HepG2 (cell line): ENCODE results near the gene TMEM214. TPM values are rescaled to one million over a fixed set of nuclear protein-coding genes. Genes with fewer than 3 reads are reported as not detected.
A peak's percentile ranks its signal among the peaks of the same experiment; 100 is the strongest.

Source experiments
- ATF6 ChIP-seq: sonication (generic); formaldehyde crosslinking; conservative IDR thresholded peaks from 2 replicates; pipeline ENCODE4 v1.4.0; 2020; ENCODE audit warnings: missing genetic modification reagents
- DR1 ChIP-seq: sonication (generic); formaldehyde crosslinking; IDR thresholded peaks from 2 replicates; pipeline ENCODE4 v1.8.0; 2021; ENCODE audit warnings: mild to moderate bottlenecking, missing genetic modification reagents, inconsistent platforms
- EED ChIP-seq: sonication (generic); formaldehyde crosslinking; IDR thresholded peaks from 2 replicates; pipeline ENCODE4 v1.5.0; 2020; ENCODE audit warnings: mild to moderate bottlenecking, missing genetic modification reagents
- KLF12 ChIP-seq: sonication (generic); formaldehyde crosslinking; IDR thresholded peaks from 2 replicates; pipeline ENCODE4 v1.4.0; 2020; ENCODE audit warnings: missing genetic modification reagents, borderline replicate concordance
- MTF2 ChIP-seq: sonication (generic); formaldehyde crosslinking; IDR thresholded peaks from 2 replicates; pipeline ENCODE4 v1.5.0; 2020; ENCODE audit warnings: missing genetic modification reagents, borderline replicate concordance
- PHB2 ChIP-seq: fragments of 450-650 bp; IDR thresholded peaks from 2 replicates; pipeline ENCODE4 v1.6.1; 2018; ENCODE audit not compliant: partially characterized antibody
- RBM39 ChIP-seq: fragments of 200-400 bp; formaldehyde crosslinking; IDR thresholded peaks from one replicate; pipeline ENCODE4 v1.6.1; 2018; ENCODE audit warnings: antibody characterized with exemption, mild to moderate bottlenecking, low read depth, low read length; ENCODE audit not compliant: poor library complexity, severe bottlenecking
- REL ChIP-seq: sonication (generic); formaldehyde crosslinking; conservative IDR thresholded peaks from 2 replicates; pipeline ENCODE4 v1.8.0; 2022; ENCODE audit warnings: mild to moderate bottlenecking, missing genetic modification reagents, moderate library complexity
- SCMH1 ChIP-seq: sonication (generic); formaldehyde crosslinking; IDR thresholded peaks from 2 replicates; pipeline ENCODE4 v1.9.0; 2021; ENCODE audit warnings: missing genetic modification reagents, mild to moderate bottlenecking, borderline replicate concordance
- YY1 ChIP-seq: IDR thresholded peaks from 2 replicates; pipeline ENCODE4 v1.6.1; 2011; ENCODE audit warnings: low read length, low read depth, moderate library complexity, mild to moderate bottlenecking; ENCODE audit not compliant: insufficient read depth, insufficient replicate concordance
- ZFY ChIP-seq: sonication (generic); formaldehyde crosslinking; IDR thresholded peaks from 2 replicates; pipeline ENCODE4 v1.4.0; 2020; ENCODE audit warnings: missing genetic modification reagents
- ZNF326 ChIP-seq: sonication (generic); formaldehyde crosslinking; IDR thresholded peaks from 2 replicates; pipeline ENCODE4 v1.4.0; 2020; ENCODE audit warnings: missing genetic modification reagents, borderline replicate concordance
- ZNF597 ChIP-seq: sonication (generic); formaldehyde crosslinking; IDR thresholded peaks from 2 replicates; pipeline ENCODE4 v1.5.0; 2020; ENCODE audit warnings: missing genetic modification reagents
- ZNF709 ChIP-seq: sonication (generic); formaldehyde crosslinking; IDR thresholded peaks from 2 replicates; pipeline ENCODE4 v1.5.0; 2020; ENCODE audit warnings: mild to moderate bottlenecking, missing genetic modification reagents
- ZNF761 ChIP-seq: sonication (generic); formaldehyde crosslinking; conservative IDR thresholded peaks from 2 replicates; pipeline ENCODE4 v1.4.0; 2020; ENCODE audit warnings: mild to moderate bottlenecking, missing genetic modification reagents
- polyA plus RNA-seq, 8 experiments: library from polyadenylated mRNA; depleted of rRNA in 3 of 8; stranded (reverse) in 7 of 8; unstranded in 1 of 8; fragments of >200 nt; fragmentation: Illumina TruSeq in 4 of 8; extraction: Trizol in 4 of 8; gene quantifications; 2 replicates each; pipeline versions ENCODE4 v1.2.1 to v1.2.3, GENCODE V29; 2011 to 2016; ENCODE audit warnings: low read depth in 4 of 8, missing spikeins in 1 of 8, mixed read lengths in 1 of 8; ENCODE audit not compliant: insufficient read depth in 1 of 8
- total RNA-seq, 5 experiments: library from RNA; depleted of rRNA; stranded (reverse); fragments of >200 nt; fragmentation: Illumina TruSeq; extraction: Trizol; gene quantifications; 2 replicates each; pipeline ENCODE4 v1.2.3, GENCODE V29; 2016; ENCODE audit warnings: low read depth in 1 of 5
- TF ChIP-seq, protein P1 (sequence below): sonication (generic); formaldehyde crosslinking; IDR thresholded peaks from 2 replicates; pipeline ENCODE4 v1.4.0; 2020; ENCODE audit warnings: missing genetic modification reagents, borderline replicate concordance
- TF ChIP-seq, protein P2 (sequence below): IDR thresholded peaks from 2 replicates; pipeline ENCODE4 v1.6.1; 2016; ENCODE audit warnings: low read depth, control low read depth

Gene TMEM214
- total and polyA plus RNA-seq, 2 of the 13 experiments (the other 11 are each of a cell fraction or from before 2014, with no cell fraction given) = 58.3 to 132 TPM

DNA sequence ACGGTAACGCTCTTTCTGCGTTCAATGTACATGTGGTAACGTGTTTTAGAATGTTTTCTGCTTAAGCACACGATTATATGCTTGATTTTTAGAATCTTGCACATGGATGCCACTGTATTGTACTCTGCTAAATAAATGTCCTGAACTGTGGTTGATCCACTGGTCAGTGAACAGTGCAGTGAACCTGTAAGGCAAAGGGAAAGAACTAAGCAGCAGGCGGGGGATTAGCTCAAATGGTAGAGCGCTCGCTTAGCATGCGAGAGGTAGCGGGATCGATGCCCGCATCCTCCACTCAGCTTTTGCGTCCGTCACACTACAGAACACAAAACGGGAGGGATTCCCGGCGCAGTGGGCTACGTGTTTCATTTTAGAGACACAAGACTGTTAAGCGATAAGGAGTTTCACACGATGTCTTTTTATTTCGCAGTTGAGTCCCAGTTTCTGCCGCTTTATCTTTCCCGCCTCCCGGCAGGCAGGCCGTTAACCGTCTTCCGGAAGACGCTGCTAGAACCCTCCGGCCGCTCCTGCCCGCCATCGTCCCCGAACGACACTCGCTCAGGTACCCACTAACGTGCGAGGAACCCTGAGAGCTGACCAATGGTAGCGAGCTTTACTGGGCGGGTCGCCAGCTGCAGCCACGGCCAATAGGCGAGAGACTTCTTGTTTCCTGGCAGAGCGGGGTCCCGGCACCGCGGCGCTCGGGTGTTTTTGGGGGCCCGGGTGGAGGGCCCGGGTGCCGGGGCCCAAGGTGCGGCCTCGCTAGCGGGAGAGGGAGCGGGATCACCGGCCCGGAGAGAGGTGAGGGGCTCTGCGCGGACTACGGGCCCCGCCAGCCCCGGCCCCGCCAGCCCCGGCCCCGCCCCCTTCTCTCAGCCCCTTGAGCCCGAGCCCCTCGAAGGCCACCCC lies 18.5 kb downstream of the TMEM214 start, which contains the start of gene AGBL5 (continued):
- TF ChIP-seq ATF6 (peak; percentile 74; the same call in 1 of the 2 replicates), RBM39 (no peak), REL (CRISPR knock-in tag) (peak; percentile 96), KLF12 (CRISPR knock-in tag) (peak; percentile 58), SCMH1 (CRISPR knock-in tag) (no peak), MTF2 (CRISPR knock-in tag) (no peak; the same call in none of the 2 replicates), ZNF761 (no peak; the same call in 1 of the 2 replicates), ZNF597 (CRISPR knock-in tag) (peak; percentile 100; the same call in 1 of the 2 replicates), EED (peak; percentile 68; the same call in 1 of the 2 replicates), ZNF326 (CRISPR knock-in tag) (no peak), YY1 (peak; percentile 89), PHB2 (no peak), DR1 (no peak), ZFY (peak; percentile 73), ZNF709 (peak; percentile 95)
- TF ChIP-seq, protein P1, sequence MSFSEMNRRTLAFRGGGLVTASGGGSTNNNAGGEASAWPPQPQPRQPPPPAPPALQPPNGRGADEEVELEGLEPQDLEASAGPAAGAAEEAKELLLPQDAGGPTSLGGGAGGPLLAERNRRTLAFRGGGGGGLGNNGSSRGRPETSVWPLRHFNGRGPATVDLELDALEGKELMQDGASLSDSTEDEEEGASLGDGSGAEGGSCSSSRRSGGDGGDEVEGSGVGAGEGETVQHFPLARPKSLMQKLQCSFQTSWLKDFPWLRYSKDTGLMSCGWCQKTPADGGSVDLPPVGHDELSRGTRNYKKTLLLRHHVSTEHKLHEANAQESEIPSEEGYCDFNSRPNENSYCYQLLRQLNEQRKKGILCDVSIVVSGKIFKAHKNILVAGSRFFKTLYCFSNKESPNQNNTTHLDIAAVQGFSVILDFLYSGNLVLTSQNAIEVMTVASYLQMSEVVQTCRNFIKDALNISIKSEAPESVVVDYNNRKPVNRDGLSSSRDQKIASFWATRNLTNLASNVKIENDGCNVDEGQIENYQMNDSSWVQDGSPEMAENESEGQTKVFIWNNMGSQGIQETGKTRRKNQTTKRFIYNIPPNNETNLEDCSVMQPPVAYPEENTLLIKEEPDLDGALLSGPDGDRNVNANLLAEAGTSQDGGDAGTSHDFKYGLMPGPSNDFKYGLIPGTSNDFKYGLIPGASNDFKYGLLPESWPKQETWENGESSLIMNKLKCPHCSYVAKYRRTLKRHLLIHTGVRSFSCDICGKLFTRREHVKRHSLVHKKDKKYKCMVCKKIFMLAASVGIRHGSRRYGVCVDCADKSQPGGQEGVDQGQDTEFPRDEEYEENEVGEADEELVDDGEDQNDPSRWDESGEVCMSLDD (CRISPR knock-in tag) = peak; percentile 98
- TF ChIP-seq, protein P2, sequence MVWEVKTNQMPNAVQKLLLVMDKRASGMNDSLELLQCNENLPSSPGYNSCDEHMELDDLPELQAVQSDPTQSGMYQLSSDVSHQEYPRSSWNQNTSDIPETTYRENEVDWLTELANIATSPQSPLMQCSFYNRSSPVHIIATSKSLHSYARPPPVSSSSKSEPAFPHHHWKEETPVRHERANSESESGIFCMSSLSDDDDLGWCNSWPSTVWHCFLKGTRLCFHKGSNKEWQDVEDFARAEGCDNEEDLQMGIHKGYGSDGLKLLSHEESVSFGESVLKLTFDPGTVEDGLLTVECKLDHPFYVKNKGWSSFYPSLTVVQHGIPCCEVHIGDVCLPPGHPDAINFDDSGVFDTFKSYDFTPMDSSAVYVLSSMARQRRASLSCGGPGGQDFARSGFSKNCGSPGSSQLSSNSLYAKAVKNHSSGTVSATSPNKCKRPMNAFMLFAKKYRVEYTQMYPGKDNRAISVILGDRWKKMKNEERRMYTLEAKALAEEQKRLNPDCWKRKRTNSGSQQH = peak; percentile 81
